Measurements from ENCODE around the gene NPPA.

GRCh38 chr1:11835441-11836225 lies 11.9 kb downstream of the NPPA start:
- TF ChIP-seq CTCF (IDR thresholded peaks at IDR 0.05) (no peak), POLR2A (IDR thresholded peaks at IDR 0.05) (no peak)

Data from adrenal gland (tissue), 5 donors.